GM21390 (cell line): ENCODE data around the gene THSD4.

Experiments used
- ATAC-seq: cut with Tn5 transposase; IDR thresholded peaks from one replicate; pipeline ENCODE4 v1.9.1; 2021; ENCODE audit not compliant: unreplicated experiment

The THSD4 gene

DNA sequence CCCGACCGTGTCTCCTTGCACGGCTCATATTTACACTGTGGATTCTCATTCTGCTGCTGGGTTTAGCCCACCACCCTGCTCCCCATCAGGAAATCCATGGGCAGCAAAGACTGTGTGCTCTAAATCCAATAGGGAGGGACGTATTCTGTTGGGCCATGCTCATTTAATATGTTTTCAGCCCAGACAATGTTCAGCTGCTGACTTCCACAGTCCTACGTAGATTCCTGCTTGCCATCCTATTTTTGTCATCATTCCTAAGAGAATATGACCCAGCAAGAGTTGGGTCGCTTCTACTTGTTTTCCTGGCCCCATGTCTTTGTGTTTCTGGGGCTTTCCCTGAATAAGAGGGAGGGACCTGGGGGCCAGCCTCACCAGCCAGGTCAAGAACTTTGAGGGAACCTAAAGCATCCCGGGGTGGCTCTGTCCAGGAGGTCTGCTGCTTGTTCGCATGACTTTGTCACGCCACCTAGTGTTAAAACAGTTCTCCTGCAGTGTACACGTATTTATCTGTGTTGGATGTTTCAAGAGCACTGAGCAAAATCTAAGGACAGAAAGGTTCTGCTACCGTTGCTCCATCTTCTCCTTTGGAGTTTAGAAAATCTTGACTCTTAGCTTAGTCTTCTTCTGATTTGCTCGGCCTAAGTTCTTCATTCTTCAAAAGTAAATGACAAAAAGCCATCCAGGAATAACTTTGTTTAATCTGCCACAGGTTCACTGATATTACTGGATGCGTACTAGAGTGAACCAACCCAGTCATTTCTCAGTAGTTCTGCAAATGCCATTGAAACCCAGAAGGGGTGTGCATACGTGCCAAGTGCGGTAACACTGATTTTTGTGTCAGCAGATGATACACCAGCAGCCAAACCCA, 615.2 kb downstream of the THSD4 start:
- ATAC-seq: peak; percentile 51

DNA sequence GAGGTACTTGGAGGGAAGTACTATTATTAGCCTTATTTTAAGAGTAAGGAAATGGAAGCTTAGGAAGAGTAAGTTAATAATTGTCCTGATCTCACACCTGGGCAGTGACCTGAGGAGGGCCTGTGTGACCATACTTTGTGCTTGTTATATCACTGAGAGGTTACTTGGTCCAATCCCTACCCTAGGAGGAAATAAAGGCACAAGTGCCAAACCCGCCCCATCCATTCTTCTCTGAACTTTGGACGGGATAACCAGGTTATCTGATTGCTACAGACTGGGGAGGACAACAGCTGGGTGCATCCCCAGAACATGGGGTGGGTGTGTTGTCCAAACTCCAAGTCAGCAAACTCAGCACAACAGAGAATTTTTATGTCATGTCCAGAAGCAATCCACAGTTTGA, 617.4 kb downstream of the THSD4 start:
- ATAC-seq: no peak

DNA sequence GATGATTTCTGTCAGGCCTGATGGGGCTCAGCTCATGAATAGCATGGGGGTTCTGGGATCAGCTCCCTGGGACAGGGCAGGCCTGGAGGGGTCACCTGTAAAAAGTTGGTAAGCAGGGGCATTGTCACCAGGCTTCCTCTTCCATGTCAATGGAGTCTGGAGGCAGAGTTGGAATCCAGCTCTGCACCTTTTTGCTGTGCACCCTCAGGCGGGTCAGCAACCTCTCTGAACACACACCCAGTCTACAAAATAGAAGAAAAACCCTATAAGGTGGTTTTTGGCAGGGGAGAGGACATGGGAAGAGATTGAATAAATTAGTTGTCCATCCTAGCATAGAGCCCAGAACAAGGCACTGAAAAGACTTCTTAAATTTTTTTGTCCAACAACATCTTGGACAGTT, 617.9 kb downstream of the THSD4 start:
- no peak for ATAC-seq

DNA sequence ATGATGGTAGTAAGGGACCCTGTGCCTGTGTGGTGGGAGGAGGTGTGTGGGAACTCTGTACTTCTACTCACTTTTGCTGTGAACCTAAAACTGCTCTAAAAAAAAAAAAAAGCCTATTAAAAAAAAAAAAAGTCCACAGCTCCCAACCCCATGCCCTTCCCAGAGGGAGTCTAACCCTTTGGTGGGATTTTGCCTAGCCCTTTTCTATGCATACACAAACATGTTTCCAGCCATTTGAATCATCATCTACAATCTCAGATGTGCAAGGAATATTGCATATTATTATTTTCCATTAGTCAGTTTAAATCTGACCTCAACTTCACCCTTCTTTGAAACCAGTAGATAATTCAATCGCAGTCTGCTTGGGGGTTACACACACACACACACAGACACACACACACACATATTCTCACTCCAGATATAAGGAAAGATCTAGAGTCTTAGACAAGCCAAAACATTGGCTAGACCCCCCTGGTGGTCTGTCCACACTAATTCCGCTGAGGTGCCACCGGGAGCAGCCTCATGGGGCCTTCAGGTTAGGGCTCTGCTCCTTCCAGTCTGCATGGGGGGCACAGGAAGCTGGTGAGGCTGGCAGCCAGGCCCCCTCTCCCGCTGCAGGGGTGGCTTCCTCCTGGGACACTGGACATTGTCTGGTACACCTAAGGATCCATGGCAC, 619.6 kb downstream of the THSD4 start:
- ATAC-seq: no peak

DNA sequence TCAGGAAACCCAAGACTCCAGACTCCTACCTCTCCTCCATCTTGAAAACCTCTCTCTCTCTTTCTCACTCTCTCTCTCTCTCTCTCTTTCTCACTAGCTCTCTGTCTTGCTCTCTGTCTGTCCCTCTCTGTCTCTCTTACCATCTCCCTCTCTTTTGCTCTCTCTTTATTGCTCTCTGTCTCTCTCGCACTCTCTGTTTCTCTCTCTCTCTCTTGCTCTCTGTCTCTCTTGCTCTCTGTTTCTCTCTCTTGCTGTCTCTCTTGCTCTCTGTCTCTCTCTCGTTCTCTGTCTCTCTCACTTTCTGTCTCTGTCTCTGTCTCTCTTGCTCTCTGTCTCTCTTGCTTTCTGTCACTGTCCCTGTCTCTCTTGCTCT, 620.1 kb downstream of the THSD4 start:
- no peak for ATAC-seq

DNA sequence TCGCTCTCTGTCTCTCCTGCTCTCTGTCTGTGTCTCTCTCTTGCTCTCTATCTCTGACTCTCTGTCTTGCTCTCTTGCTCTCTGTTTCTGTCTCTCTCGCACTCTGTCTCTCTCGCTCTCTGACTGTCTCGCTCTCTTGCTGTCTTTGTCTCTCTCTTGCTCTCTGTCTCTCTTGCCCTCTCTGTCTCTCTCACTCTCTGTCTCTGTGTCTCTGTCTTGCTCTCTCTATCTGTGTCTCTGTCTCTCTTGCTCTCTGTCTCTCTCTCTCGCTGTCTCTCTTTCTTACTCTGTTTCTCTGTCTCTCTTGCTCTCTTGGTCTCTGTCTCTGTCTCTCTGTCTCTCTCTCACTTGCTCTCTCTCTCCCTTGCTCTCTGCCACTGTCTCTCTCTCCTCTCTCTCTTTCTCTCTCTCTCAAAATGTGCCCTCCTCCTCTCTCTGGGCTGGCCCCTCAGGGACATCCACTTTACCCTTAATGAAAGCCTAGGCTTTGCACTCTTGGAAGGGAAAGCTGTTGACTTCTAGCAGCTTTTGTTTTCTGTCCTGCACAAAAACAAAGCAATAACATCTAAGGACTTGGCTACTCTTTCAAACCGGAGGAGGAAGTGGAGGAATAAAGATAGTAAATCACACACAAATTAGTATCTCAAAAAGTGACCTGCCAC, 621.1 kb downstream of the THSD4 start:
- no peak for ATAC-seq

DNA sequence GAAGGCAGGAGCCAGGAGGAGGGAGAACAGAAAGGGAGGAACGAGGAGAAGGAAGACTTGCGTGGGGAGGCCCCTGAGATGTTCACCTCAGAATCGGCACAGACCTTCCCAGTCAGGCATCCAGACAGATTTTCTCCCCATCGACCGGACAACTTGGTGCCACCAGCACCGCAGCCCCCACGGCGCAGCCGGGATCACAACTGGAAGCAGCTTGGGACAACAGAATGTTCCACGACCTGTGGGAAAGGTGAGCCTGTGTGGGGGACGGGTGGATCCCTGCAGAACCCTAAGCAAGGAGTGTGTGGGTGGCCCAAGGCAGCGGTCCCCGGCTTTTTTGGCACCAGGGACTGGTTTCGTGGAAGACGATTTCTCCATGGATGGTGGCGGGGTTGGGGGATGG, 622.5 kb downstream of the THSD4 start:
- no peak for ATAC-seq

DNA sequence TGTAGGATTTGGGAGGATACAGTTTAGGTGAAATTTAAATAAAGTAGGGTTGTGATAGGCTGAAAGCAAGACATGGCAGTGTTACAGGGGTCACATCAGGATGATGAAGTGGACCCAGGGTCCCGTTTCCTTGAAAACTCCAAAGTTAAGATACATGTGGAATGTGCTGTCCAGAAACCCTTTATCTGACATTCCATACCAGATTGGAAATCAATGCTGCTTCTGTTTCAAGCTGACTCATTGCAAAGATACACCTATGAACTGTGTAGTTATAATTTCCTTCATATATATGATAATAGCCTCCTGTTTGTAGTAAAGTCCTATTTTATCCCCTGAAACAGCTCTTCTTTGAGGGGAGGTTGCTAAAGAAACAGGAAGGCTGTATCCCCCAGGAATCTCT, 624.1 kb downstream of the THSD4 start:
- no peak for ATAC-seq

DNA sequence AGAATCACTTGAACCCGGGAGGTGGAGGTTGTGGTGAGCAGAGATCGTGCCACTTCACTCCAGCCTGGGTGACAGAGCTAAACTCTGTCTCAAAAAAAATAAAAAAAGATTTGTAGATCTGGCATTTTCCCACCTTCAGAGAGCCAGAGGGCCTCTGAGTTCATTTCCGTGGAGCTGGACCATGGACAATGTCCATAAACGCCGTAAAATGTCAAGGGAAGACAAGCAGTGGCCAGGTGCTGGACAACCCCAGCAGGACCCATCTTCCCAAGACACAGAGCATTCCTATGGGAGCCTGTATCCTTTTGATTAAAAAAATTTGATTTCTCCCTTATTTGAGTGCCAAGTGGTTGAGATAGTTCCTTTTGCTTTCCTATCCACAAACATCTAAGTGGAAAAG, 627.7 kb downstream of the THSD4 start:
- ATAC-seq: no peak

DNA sequence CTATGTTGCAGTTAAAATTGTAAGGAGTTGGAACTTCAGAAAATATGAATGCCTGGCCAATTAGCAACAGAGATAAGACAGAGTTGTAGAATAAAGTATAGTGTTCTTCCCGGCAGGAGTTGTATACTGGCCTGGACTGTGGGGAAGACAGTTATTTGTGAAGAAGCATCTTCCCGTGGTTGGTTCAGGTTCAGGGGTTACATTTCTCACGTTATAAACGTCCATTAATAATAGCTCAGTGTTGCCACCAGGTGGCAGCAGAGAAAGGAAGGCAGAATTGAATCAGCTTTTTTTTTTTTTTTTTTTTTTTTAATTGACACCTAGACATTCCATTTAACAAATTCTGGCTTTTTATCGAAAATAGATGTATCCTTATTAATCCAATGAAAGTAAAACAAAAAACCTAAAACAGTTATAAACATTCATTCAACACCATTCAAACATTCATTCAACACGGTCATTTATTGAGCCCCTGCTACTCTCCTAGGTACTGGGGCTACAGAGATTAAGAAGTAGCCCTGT, 628.7 kb downstream of the THSD4 start:
- no peak for ATAC-seq

DNA sequence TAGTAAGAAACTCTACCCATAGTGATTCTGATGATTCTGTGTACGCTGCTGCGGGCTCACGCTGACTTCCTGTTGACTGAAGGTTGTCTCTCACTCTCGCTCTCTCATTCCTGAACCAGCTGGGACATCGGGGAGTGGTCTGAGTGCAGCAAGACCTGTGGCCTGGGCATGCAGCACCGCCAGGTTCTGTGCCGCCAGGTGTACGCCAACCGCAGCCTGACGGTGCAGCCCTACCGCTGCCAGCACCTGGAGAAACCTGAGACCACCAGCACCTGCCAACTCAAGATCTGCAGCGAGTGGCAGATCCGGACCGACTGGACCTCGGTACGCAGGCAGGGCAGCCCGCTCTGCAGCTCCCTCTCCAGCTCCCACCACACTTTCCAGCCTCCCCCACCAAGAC, 631.4 kb downstream of the THSD4 start:
- no peak for ATAC-seq

DNA sequence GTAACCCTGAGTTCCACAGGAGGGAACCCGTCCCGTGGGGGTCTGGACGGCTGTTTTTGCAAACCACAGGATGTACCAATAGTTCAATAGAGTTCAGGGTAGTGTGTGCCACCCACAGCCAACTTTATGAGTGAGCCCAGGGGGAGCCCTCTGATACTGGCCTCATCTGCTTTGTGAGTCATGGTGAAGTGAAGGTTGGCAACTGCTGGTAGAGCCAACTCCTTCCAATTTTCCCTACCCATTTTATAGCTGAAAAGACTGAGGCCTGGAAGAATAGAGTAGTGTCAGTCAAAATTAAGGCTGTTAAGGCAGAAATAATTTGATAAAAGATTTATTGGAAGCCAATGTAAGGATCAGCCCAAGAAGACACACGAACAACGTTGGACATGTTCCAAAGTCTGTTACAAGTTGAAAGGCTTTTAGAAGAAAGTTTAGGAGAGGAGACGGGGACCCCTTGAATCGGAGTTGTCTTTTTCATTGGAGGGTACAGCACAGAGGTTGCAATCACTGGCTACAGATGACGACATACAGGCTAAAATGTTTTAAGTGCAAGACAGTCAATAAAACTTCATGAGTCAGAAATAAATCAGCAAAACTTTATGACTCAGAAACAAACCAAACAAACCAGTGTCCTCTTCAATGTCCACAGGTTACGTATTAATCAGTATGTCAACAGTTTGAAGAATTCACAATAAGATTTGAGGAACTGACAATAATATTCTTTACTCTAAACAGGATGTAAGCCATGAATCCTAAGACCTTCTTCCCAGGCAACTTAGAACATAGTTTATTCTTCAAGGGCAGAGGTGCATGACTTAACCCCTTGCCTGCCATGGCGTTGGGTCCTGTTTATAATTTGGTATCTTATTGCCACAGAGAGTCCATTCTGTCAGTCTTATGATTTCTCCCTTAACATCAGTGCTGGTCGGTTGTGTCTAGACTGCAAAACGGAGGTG, 632.1 kb downstream of the THSD4 start:
- ATAC-seq: no peak

DNA sequence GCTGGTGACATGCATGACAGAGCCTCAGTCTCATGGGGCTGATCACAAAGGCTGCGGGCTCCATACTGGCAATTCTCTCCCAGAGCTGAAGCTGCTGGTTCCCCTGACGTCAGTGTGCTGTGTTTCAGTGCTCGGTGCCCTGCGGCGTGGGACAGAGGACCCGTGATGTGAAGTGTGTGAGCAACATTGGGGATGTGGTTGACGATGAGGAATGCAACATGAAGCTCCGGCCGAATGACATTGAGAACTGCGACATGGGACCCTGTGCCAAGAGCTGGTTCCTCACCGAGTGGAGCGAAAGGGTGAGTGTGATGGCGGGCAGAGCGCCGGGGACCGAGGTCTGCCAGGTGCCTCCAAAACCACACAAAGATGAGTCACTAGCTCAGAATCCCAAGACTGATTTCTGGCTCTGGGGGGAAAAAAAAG, 633.0 kb downstream of the THSD4 start:
- ATAC-seq: no peak

DNA sequence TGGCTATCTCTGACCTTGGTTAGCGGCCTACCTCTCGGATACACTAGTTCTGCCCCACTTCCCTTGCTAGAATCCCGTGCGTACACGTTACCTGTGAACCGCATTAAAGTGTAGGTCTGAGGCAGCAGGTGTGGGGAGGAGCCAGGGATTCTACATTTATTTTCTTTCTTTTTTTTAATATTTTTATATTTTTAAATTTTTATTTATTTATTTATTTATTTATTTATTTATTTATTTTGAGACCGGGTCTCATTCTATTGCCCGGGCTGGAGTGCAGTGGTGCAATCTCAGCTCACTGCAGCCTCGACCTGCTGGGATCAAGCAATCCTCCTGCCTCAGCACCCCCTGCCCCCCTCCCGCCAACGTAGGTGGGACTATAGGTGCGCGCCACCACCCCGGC, 634.2 kb downstream of the THSD4 start:
- no peak for ATAC-seq

DNA sequence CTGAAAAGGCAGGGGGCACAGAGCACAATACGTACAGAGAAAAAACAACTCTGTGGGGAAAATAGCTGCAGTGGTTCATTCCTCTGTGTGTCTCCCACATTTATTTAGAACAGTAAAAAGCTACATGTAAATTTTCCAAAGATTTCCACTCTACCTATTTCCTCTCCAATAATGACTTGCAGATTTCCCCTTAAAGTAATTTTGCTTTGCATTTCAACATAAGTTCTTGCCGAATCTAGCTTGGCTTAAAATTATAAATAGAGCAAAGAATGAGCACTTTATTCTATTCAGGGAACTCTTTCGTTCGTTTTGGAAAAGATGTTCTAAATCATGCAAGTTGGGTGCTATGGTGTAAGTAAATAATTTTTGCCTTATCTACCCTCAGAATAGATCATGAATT, 636.9 kb downstream of the THSD4 start:
- no peak for ATAC-seq

DNA sequence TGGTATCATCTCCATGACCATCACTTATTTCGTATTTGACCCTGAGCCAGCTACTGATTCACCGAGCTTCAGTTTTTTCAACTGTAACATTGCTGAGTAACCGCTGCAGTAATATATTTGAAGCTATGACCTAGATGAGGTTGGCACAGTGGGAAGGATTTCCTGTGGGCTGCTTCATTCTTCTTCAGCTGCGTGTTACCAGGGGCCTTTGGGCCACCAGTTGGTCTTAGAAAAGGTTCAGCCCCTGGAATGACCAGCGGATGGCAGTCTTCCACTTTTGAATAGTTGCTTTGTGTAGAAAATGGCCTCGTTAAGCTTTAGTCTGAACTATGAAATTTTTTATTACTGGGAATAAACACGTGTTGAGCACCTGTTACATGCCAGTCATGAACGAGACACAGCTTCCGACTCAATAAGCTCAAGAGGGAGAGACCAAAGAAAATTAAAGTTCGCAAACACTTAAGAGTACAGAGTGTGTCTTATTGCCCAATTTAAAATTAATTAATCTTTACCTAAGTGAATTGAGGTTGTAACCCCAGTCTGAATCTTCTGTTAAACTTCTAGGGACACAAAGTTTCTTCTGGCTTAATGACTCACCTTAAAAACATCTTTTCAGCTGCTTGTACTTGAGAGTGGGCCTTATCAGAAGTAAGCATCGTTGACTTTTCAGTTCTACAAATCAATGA, 637.5 kb downstream of the THSD4 start:
- no peak for ATAC-seq

DNA sequence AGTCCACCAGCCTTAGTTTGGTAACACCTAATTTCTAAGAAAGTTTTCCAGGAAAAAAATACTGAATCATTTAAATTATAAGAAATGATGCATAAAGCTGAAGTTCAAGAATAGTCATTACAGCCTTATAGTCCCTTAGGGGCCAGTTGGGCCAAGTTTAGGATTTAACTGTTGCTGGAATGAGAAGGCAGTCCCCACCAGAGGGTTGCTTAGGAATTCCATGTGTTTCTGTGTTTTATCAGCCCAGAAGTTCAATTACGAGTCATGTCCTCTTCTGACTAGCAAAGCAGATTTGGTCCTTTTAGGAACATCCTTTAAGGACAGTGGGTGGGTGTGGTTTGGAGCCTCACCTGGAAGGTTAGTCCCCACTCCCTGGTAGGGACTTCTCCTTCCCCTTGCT, 638.1 kb downstream of the THSD4 start:
- ATAC-seq: no peak

DNA sequence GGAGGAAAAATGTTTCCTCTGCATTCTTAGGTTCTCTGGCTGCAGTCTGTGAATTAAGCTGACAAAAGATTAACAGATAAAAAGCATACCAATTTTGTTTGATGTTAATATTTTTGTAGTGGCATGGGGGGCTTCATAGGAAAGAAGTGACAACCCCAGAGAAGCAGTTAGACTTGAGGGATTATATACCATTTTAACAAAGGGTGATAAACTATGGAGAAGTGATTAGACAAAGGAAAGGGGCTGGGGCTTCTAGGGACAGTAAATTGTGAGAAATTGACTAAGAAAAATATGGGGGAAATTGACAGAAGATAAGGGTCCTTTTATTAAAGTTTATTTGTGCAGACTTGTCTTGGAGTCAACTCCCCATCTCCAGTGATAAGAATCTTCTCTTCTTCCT, 639.4 kb downstream of the THSD4 start:
- no peak for ATAC-seq

DNA sequence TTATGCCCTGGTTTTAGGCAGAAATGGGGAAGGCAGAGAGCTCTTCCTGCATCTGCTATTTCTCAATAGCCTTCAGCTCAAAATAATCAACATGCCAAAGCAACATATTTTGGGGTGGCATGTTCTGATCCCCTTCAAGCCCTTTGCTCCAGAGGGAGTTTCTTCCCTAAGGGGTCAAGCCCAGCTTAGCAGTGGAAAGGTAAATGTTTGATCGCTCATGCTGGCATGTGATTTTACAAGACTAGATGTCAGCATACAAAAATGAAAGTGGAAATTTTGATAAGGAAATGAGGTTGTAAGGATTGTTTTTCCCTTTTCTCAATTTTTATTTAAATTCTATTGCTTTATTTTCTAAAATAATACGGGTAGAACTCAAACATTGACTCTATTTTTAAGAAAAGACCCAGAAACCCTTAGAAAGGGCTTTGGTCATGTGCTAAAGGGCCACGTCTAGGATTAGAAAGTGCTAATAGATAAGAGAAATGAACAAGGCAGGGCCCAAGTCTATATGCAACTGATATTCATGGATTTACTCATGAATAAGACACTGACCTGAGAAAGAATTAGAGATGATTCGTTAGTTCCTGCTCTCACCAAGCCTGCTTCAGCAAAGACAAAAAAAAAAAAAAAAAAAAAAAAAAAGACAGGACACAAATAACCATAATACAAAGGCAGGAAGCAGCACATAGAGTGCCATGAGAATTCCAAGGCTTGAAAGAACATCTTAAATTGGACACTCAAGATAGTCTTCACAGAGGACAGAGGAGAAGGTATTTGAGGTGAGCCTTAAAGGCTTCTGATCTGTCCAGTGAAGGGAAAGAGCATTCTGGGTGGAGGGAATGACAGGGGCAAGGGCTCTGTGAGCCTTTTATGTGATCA, 640.1 kb downstream of the THSD4 start:
- no peak for ATAC-seq
